Measurements from ENCODE around the gene NTHL1. TPM values are rescaled to one million over a fixed set of nuclear protein-coding genes. Genes with fewer than 3 reads are reported as not detected.

NTHL1 gene
- total RNA-seq, 2 donors from 2014 or later: 10.3 to 17.7 TPM

GRCh38 chr16:2037647-2038381, 9.8 kb downstream of the NTHL1 start:
- H3K4me1 ChIP-seq: peaks cover 0 to 95% of the 10 kb centered on the region in 2 donors

GRCh38 chr16:2037115-2037514, 10.5 kb downstream of the NTHL1 start:
- peak overlapping the region; percentile 27 to 50 for H3K4me3 ChIP-seq
- H3K27me3 ChIP-seq: no peaks in the 10 kb centered on the region
- DNase-seq (ENCODE audit: low spot score): no peak
- peak overlapping the region; percentile 77 to 85 for H3K27ac ChIP-seq
- peaks cover 0 to 95% of the 10 kb centered on the region in 2 donors for H3K4me1 ChIP-seq
- TF ChIP-seq CTCF (IDR thresholded peaks at IDR 0.05): no peak
- no peaks in the 10 kb centered on the region for H3K9me3 ChIP-seq
- H3K36me3 ChIP-seq: peaks cover 40% of the 10 kb centered on the region

More at GRCh38 chr16:2037647-2038381, 9.8 kb downstream of the NTHL1 start:
- Histone ChIP-seq H3K9me3 (no peaks in the 10 kb centered on the region), H3K36me3 (peaks cover 40% of the 10 kb centered on the region), H3K27ac (peak overlapping the region; percentile 77 to 85), H3K27me3 (no peaks in the 10 kb centered on the region), H3K4me3 (peak overlapping the region in 1 of 2 donors; percentile 50)
- TF ChIP-seq CTCF (IDR thresholded peaks at IDR 0.05): no peak
- DNase-seq (ENCODE audit: low spot score): no peak

- H3K4me1 ChIP-seq: peaks cover 0 to 89% of the 10 kb centered on the region in 2 donors
- H3K9me3 ChIP-seq: no peaks in the 10 kb centered on the region
- H3K4me3 ChIP-seq: peak overlapping the region; percentile 27 to 50
- H3K27me3 ChIP-seq: no peaks in the 10 kb centered on the region
- TF ChIP-seq CTCF (IDR thresholded peaks at IDR 0.05): no peak
- DNase-seq (ENCODE audit: low spot score): no peak
- peaks cover 40% of the 10 kb centered on the region for H3K36me3 ChIP-seq
- peak overlapping the region; percentile 85 for H3K27ac ChIP-seq
Observed at GRCh38 chr16:2036200-2036966, 11.3 kb downstream of the NTHL1 start.

- no peak for DNase-seq (ENCODE audit: low spot score)
- Histone ChIP-seq H3K4me3 (peak overlapping the region; percentile 27 to 50), H3K4me1 (peaks cover 0 to 81% of the 10 kb centered on the region in 2 donors)
Observed at GRCh38 chr16:2035431-2036199, 12.0 kb downstream of the NTHL1 start.

More at GRCh38 chr16:2035431-2036199, 12.0 kb downstream of the NTHL1 start:
- TF ChIP-seq CTCF (IDR thresholded peaks at IDR 0.05): no peak
- Histone ChIP-seq H3K27me3 (no peaks in the 10 kb centered on the region), H3K36me3 (peaks cover 41% of the 10 kb centered on the region), H3K9me3 (no peaks in the 10 kb centered on the region), H3K27ac (peak overlapping the region; percentile 85)

Measured in right atrium auricular region (tissue), 2 donors.